HepG2 (cell line): ENCODE results near the gene MCMBP. TPM values are rescaled to one million over a fixed set of nuclear protein-coding genes. Genes with fewer than 3 reads are reported as not detected.

ENCODE experiments used
- ATAC-seq: fragments of 200-7000 bp; cut with Tn5 transposase; 3 replicates; pipeline ENCODE4 v1.9.1; 2020; ENCODE audit warnings: mild to moderate bottlenecking, moderate library complexity
- BruUV-seq: library from RNA; stranded (reverse); fragments of 400-500 nt; replicated peaks from 2 replicates; lab custom pipeline; 2021; lab: Mats Ljungman, UMichigan
- CTCF ChIA-PET: fragments of 300-600 bp; formaldehyde crosslinking; extraction: SDS; loops from one replicate; lab custom pipeline; 2021; ENCODE audit warnings: low total read pairs, inconsistent platforms, low intra/inter-chr PET ratio; lab: Yijun Ruan, JAX
- POLR2A ChIA-PET: fragments of 350-600 bp; sonication (Branson Sonifier 250); formaldehyde crosslinking; loops from one replicate; lab custom pipeline; 2020; ENCODE audit warnings: antibody characterized with exemption, inconsistent platforms; lab: Yijun Ruan, JAX
- DNase-seq: peaks from one replicate; pipeline ENCODE4 v3.0.0-alpha.2; 2015; ENCODE audit warnings: low spot score
- FAIRE-seq: peaks from 3 replicates; lab custom pipeline; 2011; peaks lifted over from hg19 to GRCh38; lab: Jason Lieb, UNC
- H2AFZ ChIP-seq: one replicate; pipeline ENCODE4 v1.6.1; 2011; ENCODE audit warnings: low read length, inconsistent platforms
- H3K27ac ChIP-seq: fragments of 300-600 bp; 3 replicates; pipeline ENCODE4 v1.8.0; 2011; ENCODE audit warnings: mixed run types, mild to moderate bottlenecking, mixed read lengths, low read length, inconsistent platforms; ENCODE audit not compliant: insufficient read depth; ENCODE audit errors: extremely low read length
- H3K27me3 ChIP-seq, 2 experiments: fragments of 200-600 bp in 1 of 2; 2 replicates in 1 of 2; 3 replicates in 1 of 2; pipeline versions ENCODE4 v1.6.0 to v1.8.0; 2011; ENCODE audit warnings: low read length in 2 of 2, mild to moderate bottlenecking in 2 of 2, moderate library complexity in 2 of 2, inconsistent platforms in 1 of 2; ENCODE audit not compliant: insufficient read depth in 2 of 2, control insufficient read depth in 1 of 2
- H3K36me3 ChIP-seq, 2 experiments: fragments of 200-600 bp in 1 of 2; replicated peaks in 1 of 2; 2 replicates in 1 of 2; 3 replicates in 1 of 2; pipeline versions ENCODE4 v1.5.1 to v1.8.0; 2011; ENCODE audit warnings: low read length in 2 of 2, inconsistent platforms in 1 of 2; ENCODE audit not compliant: insufficient read depth in 2 of 2, control insufficient read depth in 1 of 2
- H3K4me1 ChIP-seq: 2 replicates; pipeline ENCODE4 v1.5.1; 2012; ENCODE audit warnings: low read length, inconsistent platforms; ENCODE audit not compliant: insufficient read depth
- H3K4me2 ChIP-seq: 2 replicates; pipeline ENCODE4 v1.6.0; 2011; ENCODE audit warnings: low read depth, low read length, inconsistent platforms
- H3K4me3 ChIP-seq, 3 experiments: fragments of 200-600 bp in 1 of 3; sonication (generic), shearing (Covaris generic) in 1 of 3; replicated peaks in 1 of 3; 2 replicates each; pipeline ENCODE4 v1.5.1; 2011 to 2016; ENCODE audit warnings: low read length in 3 of 3, inconsistent platforms in 2 of 3, low read depth in 2 of 3, mild to moderate bottlenecking in 2 of 3, control low read depth in 1 of 3, mixed read lengths in 1 of 3; ENCODE audit not compliant: insufficient read depth in 1 of 3
- H3K79me2 ChIP-seq: one replicate; pipeline ENCODE4 v1.6.1; 2011; ENCODE audit warnings: low read length, inconsistent platforms; ENCODE audit not compliant: insufficient read depth
- H3K9ac ChIP-seq: 2 replicates; pipeline ENCODE4 v1.6.0; 2011; ENCODE audit warnings: mild to moderate bottlenecking, low read depth, low read length, inconsistent platforms; ENCODE audit not compliant: insufficient read depth
- H3K9me3 ChIP-seq: 2 replicates; pipeline ENCODE4 v1.5.1; 2012; ENCODE audit warnings: mild to moderate bottlenecking, low read length
- H4K20me1 ChIP-seq: 2 replicates; pipeline ENCODE4 v1.6.0; 2011; ENCODE audit warnings: inconsistent platforms, mild to moderate bottlenecking, low read length, moderate library complexity; ENCODE audit not compliant: insufficient read depth
- BCL3 ChIP-seq: sonication (generic); formaldehyde crosslinking; IDR thresholded peaks from 2 replicates; pipeline ENCODE4 v1.5.1; 2020; ENCODE audit warnings: mild to moderate bottlenecking, missing genetic modification reagents, moderate library complexity
- DNMT1 ChIP-seq: sonication (generic); formaldehyde crosslinking; IDR thresholded peaks from 2 replicates; pipeline ENCODE4 v1.5.1; 2020; ENCODE audit warnings: mild to moderate bottlenecking, missing genetic modification reagents
- FOXA1 ChIP-seq, 2 experiments: fragments of 450-650 bp in 1 of 2; sonication (generic) in 1 of 2; formaldehyde crosslinking in 1 of 2; IDR thresholded peaks; 2 replicates each; pipeline versions ENCODE4 v1.4.0 to v1.6.1; 2016 to 2020; ENCODE audit warnings: missing genetic modification reagents in 1 of 2
- KDM5B ChIP-seq: sonication (generic); formaldehyde crosslinking; IDR thresholded peaks from 2 replicates; pipeline ENCODE4 v1.4.0; 2020; ENCODE audit warnings: missing genetic modification reagents, mild to moderate bottlenecking, borderline replicate concordance
- PHB2 ChIP-seq: fragments of 450-650 bp; IDR thresholded peaks from 2 replicates; pipeline ENCODE4 v1.6.1; 2018; ENCODE audit not compliant: partially characterized antibody
- PHF5A ChIP-seq: IDR thresholded peaks from one replicate; pipeline ENCODE4 v1.6.1; 2018; ENCODE audit warnings: low read depth, missing genetic modification reagents; ENCODE audit not compliant: unreplicated experiment
- TEAD2 ChIP-seq: sonication (generic); formaldehyde crosslinking; IDR thresholded peaks from 2 replicates; pipeline ENCODE4 v1.9.0; 2021; ENCODE audit warnings: missing genetic modification reagents
- TEAD3 ChIP-seq: optimal IDR thresholded peaks from 2 replicates; pipeline ENCODE3; 2016; ENCODE audit warnings: borderline replicate concordance
- ZFP90 ChIP-seq: sonication (generic); formaldehyde crosslinking; IDR thresholded peaks from 2 replicates; pipeline ENCODE4 v1.8.0; 2022; ENCODE audit warnings: missing genetic modification reagents, mild to moderate bottlenecking, inconsistent platforms, borderline replicate concordance
- ZNF121 ChIP-seq: sonication (generic); formaldehyde crosslinking; IDR thresholded peaks from 2 replicates; pipeline ENCODE4 v1.5.0; 2020; ENCODE audit warnings: mild to moderate bottlenecking, missing genetic modification reagents
- ZNF501 ChIP-seq: sonication (generic); formaldehyde crosslinking; IDR thresholded peaks from 2 replicates; pipeline ENCODE4 v1.5.1; 2020; ENCODE audit warnings: mild to moderate bottlenecking, moderate library complexity, missing genetic modification reagents
- ZNF562 ChIP-seq: sonication (generic); formaldehyde crosslinking; IDR thresholded peaks from 2 replicates; pipeline ENCODE4 v1.8.0; 2022; ENCODE audit warnings: missing genetic modification reagents, borderline replicate concordance
- ZNF577 ChIP-seq: sonication (generic); formaldehyde crosslinking; IDR thresholded peaks from 2 replicates; pipeline ENCODE4 v1.4.0; 2020; ENCODE audit warnings: mild to moderate bottlenecking, low read depth, missing genetic modification reagents, borderline replicate concordance
- WGBS: methylation state at CpG from one replicate; pipeline ENCODE4 v1.1.6; 2017; ENCODE audit warnings: low lambda C conversion rate; 5-methylcytosine and 5-hydroxymethylcytosine counted together
- in situ Hi-C: cut with HindIII; loops from 2 replicates; pipeline ENCODE4 v1.10.0; 2017; ENCODE audit warnings: low pct_unique_long_range_greater_than_20kb; ENCODE audit not compliant: extremely low pct_ligation_motif_present
- intact Hi-C: fragments of 100-400 bp; cut with micrococcal nuclease; formaldehyde crosslinking; loops from one replicate; pipeline ENCODE4 v1.10.0; 2022; ENCODE audit not compliant: unreplicated experiment
- polyA plus RNA-seq, 8 experiments: library from polyadenylated mRNA; depleted of rRNA in 3 of 8; stranded (reverse) in 7 of 8; unstranded in 1 of 8; fragments of >200 nt; fragmentation: Illumina TruSeq in 4 of 8; extraction: Trizol in 4 of 8; gene quantifications; 2 replicates each; pipeline versions ENCODE4 v1.2.1 to v1.2.3, GENCODE V29; 2011 to 2016; ENCODE audit warnings: low read depth in 4 of 8, missing spikeins in 1 of 8, mixed read lengths in 1 of 8; ENCODE audit not compliant: insufficient read depth in 1 of 8
- total RNA-seq, 5 experiments: library from RNA; depleted of rRNA; stranded (reverse); fragments of >200 nt; fragmentation: Illumina TruSeq; extraction: Trizol; gene quantifications; 2 replicates each; pipeline ENCODE4 v1.2.3, GENCODE V29; 2016; ENCODE audit warnings: low read depth in 1 of 5

The MCMBP gene
- total and polyA plus RNA-seq, 2 of the 13 experiments (the other 11 are each of a cell fraction or from before 2014, with no cell fraction given) = 35.7 to 62.4 TPM

DNA sequence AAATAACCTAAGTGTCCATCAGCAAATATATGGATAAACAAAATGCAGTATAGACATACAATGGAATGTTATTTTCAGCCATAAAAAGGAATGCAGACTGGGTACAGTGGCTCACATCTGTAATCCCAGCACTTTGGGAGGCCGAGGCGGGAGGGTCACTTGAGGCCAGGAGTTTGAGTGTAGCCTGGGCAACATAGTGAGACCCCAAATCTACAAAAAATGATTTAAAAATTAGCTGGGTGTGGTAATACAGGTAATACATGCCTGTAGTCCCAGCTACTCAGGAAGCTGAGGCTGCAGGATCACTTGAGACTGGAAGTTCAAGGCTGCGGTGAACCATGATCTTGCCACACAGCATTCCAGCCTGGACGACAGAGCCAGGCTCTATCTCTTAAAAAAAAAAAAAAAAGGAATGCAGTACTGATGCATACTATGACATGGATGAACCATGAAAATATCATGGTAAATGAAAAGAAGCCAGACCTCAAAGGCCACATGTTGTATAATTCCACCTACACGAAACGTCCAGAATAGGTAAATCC lies 6.9 kb downstream of the MCMBP start:
- H2AFZ ChIP-seq = no peak overlapping the region
- peaks cover 57% of the 10 kb centered on the region for H3K4me1 ChIP-seq
- BruUV-seq = no TSS peak
- DNase-seq (no peak), FAIRE-seq (no peak), ATAC-seq (peak; percentile 47)
- peaks cover 14% of the 10 kb centered on the region for H4K20me1 ChIP-seq
- WGBS = 84% methylated on average over 6 of the region's 6 CpGs
- H3K36me3 ChIP-seq = no peaks in the 10 kb centered on the region; a peak in 1 of 5 replicates
- no peaks in the 10 kb centered on the region for H3K9me3 ChIP-seq
- no peak overlapping the region for H3K27ac ChIP-seq
- intact Hi-C loops (no loop called here), in situ Hi-C loops (no loop called here)
- no peaks in the 10 kb centered on the region for H3K27me3 ChIP-seq
- TF ChIP-seq ZNF121 (CRISPR knock-in tag) (peak; percentile 94), TEAD3 (CRISPR knock-in tag) (peak; percentile 46), BCL3 (CRISPR knock-in tag) (no peak), TEAD2 (CRISPR knock-in tag) (no peak)
- H3K79me2 ChIP-seq = peaks cover 95% of the 10 kb centered on the region
- H3K9ac ChIP-seq = no peak overlapping the region
- H3K4me2 ChIP-seq = no peak overlapping the region
- ChIA-PET CTCF (no interaction called here), POLR2A (no interaction called here)
- H3K4me3 ChIP-seq = no peak overlapping the region

- intact Hi-C loops (no loop called here), in situ Hi-C loops (loop anchor here (5.0 kb wide), 1 partner anchor 112 kb away; no protein-coding TSS in a partner anchor)
- H3K4me1 ChIP-seq = peaks cover 45% of the 10 kb centered on the region
- ChIA-PET CTCF (no interaction called here), POLR2A (no interaction called here)
- no peak for FAIRE-seq
- no peak overlapping the region for H3K4me3 ChIP-seq
- no peaks in the 10 kb centered on the region for H3K27me3 ChIP-seq
- H3K9me3 ChIP-seq = no peaks in the 10 kb centered on the region
- no peak overlapping the region for H3K9ac ChIP-seq
- no peak overlapping the region for H3K27ac ChIP-seq
- no peak overlapping the region for H2AFZ ChIP-seq
- BruUV-seq = no TSS peak
- 98% methylated on average over 3 of the region's 4 CpGs for WGBS
- peaks cover 0 to 2% of the 10 kb centered on the region in 2 experiments; a peak in 1 of 5 replicates for H3K36me3 ChIP-seq
- H4K20me1 ChIP-seq = peaks cover 29% of the 10 kb centered on the region
- no peak overlapping the region for H3K4me2 ChIP-seq
- no peak for DNase-seq
- no peak for ATAC-seq
- peaks cover 97% of the 10 kb centered on the region for H3K79me2 ChIP-seq
- TF ChIP-seq ZNF562 (CRISPR knock-in tag) (no peak), PHF5A (no peak), ZNF121 (CRISPR knock-in tag) (no peak), ZNF501 (no peak), KDM5B (CRISPR knock-in tag) (no peak), FOXA1 (IDR thresholded peaks at IDR 0.05) (no peak), FOXA1 (CRISPR knock-in tag; IDR thresholded peaks at IDR 0.05) (no peak), ZNF577 (CRISPR knock-in tag) (no peak), DNMT1 (CRISPR knock-in tag) (no peak), PHB2 (no peak), ZFP90 (no peak)
Observed at GRCh38 chr10:119863951-119864565, 8.6 kb downstream of the MCMBP start.
